ENCODE data around the gene GHDC.
"Not testable (repeated sequence)": the region's sequence is repeated elsewhere in the genome, so short reads cannot be mapped to it uniquely, and the experiment has no call there.

GHDC gene

GRCh38 chr17:42143138-42143537 lies 51.2 kb downstream of the GHDC start:
- DNase-seq, result not testable (repeated sequence)

GRCh38 chr17:42142371-42142896 lies 51.9 kb downstream of the GHDC start:
- no peak for DNase-seq

DNA sequence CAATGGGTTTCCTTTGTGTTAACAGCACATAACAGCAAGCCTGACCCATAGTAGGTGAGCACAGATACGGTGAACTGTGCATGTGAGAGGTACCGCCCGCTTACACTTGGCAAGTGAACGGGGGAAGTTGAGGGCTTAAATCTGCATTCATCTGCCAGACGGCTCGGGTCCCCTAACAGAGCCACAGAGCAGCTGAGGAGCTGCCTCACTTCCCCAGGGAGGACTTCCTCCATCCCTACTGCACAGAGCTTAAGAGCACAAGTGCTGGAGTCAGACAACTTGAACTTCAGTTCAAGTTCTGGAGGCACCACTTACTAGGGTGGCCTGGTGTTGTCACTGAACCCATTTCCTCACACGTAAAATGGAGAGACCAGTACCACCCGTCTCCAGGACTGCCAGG lies 52.9 kb downstream of the GHDC start:
- DNase-seq, result no peak

GRCh38 chr17:42140690-42141089 lies 53.6 kb downstream of the GHDC start:
- not testable (repeated sequence) for DNase-seq

Data from NCI-H1436 (cell line).